ENCODE measurements around the gene RAB40A.

- TF ChIP-seq POLR2A (IDR thresholded peaks at IDR 0.05; ENCODE audit: low read depth, low read length) (no peak), TAF1 (IDR thresholded peaks at IDR 0.05; ENCODE audit: low read depth, low read length) (no peak), POLR2AphosphoS5 (IDR thresholded peaks at IDR 0.05; ENCODE audit: low read depth, low read length) (no peak), SPI1 (IDR thresholded peaks at IDR 0.05; ENCODE audit: low read depth, low read length) (no peak), PAX5 (IDR thresholded peaks at IDR 0.05; ENCODE audit: insufficient read depth, low read length, severe bottlenecking) (no peak)
These were observed 18.6 kb upstream of the RAB40A start for GRCh38 chrX:103537871-103538387.

Data from GM12891 (cell line).